GM10847 (cell line): ENCODE data around the gene SNX7.

Source experiments
- POLR2A ChIP-seq: IDR thresholded peaks from 2 replicates; pipeline ENCODE4 v1.6.1; 2011; ENCODE audit not compliant: insufficient read length; ENCODE audit errors: extremely low read depth

The SNX7 gene

DNA sequence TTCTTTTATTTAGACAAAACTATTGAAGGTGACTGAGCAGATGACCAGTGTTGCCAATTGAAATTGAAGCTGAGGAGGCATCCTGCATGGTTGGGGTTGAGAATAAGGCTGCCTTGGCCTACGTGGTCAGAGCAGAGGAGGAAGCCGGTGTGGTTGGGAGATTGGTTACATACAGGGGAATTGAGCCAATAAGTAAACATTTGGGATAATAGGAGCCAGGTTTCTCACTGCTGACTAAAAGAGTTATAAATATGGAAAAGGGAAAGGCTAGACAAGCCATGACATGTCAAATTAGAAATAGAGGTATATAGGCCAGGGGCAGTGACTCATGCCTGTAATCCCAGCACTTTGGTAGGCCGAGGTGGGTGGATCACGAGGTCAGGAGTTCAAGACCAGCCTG, 15.8 kb downstream of the SNX7 start:
- TF ChIP-seq POLR2A = no peak

DNA sequence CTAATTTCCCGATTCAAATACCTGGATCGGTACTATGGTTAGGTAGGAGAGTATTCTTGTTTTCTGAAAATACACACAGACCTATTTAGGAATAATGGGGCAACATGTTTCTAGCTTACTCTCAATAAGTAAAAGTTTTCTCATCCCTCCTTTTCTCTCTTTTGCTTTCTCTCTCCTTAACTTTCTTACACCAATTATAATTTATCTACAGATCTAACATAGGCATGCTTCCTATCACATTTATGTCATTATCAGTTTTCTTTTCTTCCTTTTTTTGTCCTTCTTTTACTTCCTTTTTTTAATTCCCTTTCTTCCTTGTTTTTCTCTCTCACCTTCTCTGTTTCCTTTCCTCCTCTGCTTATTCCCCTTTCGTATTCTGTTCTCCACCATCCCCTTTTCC, 20.3 kb downstream of the SNX7 start:
- no peak for TF ChIP-seq POLR2A

DNA sequence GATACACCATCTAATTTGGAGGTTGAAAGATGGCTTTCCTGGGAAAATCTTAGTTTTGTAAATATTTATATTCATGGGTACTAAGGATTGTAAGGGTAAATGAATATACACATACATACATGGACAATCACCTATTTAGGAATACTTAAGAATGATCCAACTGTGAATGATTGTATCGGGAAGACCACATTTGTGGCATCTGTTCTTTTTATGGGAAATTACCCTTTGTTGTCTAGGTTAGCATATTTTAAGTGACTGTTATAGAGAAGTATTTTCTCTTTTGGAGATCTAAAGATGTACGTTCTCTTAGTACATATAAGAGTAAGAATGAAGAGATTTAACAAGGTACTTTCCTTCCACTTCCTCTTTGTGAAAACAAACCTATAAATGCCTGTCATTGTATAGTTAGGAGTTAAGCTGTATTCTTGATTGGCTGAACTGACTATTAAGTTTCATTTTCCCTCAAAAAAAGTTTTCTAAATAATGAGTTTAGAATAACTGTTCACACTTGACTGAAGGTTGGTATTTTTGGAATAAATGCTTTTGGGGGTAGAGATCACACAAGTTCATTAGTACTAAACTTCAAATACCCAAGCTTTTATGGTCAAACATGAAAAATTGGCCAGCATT, 26.7 kb downstream of the SNX7 start:
- TF ChIP-seq POLR2A = no peak

DNA sequence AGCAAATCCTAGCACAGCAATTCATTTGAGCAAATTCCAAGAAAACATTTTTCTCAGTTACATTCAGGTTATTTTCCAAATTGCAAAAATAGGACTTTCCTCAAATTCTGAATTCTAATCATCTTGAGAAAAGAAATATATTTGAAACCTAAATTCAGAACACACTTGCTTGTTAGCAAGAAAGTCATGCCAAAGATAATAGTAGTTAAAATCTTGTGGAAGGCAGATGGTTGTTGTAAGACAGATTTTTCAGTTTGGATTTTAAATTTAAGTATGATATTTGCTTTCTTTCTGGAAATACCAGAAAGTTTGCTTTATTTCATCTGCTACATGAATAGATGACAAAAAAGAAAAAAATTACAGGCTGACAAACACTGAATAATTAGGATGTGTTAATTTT, 29.1 kb downstream of the SNX7 start:
- no peak for TF ChIP-seq POLR2A

DNA sequence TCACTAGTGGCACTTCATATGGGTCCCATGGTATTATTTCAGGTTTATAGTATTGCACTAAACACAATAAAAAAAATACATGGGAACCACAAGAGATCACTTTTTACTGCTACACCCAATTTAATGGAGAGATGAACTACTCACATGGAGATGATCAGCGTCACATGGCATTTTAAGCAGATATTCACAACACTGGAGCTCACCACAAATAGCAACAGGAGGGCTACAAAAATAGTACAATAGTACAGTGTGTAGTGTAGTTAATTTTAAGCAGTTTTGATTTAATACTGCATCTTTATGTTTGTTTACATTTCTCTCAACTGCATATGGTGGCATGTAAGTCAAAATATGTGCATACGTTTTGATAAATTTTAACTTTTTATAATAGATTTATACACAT, 31.0 kb downstream of the SNX7 start:
- TF ChIP-seq POLR2A = no peak

DNA sequence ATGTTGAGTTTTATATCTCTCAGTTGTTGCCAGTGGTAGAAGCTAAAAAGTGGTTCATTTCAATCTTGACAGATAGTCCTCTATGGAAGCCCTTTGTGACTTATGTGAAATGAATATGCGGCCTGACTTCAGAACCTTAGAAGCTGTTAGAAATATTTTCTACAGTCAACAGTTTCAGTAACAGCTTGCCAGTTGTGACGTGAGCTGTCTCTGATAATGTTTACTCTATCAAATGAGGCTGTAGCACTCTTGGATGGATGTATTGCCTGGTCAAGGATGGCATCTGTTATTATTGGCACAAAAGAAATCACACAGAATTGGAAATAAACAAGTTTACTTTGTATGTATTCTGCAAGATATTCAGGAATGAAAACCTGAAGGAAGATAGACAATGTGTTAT, 31.9 kb downstream of the SNX7 start:
- TF ChIP-seq POLR2A = no peak

DNA sequence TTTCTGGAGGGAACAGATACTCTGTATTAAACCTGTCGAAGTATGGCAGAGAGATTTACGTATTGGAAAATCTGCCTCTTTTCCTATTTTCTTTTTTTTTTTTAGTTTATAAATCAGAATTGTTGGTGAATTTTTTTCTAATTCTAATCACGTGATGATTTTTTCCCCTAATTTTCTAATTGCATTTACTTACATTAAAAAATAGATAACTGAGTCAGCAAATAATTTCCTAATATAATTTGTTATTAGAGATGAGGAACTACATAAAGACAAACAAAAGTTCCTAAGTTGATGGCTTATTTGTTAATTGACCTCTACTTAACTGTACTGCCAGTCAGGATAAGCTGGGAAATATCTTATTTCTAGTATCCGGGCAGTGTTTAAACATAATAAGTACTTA, 34.6 kb downstream of the SNX7 start:
- no peak for TF ChIP-seq POLR2A

DNA sequence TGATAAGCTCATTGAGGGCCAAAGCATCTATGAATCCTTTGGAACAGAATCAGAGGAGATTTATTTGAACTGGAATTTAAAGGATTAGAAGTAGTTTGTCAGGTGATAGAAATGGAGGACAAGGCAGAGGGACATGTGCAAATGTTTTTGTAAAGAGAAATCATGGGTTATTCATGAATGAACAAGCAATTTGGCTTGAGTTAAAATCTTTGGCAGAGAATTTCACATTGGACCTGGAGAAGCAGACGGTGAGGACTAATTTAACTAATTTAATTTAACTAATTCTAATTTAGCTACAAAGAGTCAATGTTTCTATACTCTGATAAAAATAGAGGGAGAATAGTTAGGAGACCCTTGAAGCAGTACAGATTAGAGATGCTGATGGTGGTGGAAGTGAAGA, 36.3 kb downstream of the SNX7 start:
- TF ChIP-seq POLR2A = no peak

DNA sequence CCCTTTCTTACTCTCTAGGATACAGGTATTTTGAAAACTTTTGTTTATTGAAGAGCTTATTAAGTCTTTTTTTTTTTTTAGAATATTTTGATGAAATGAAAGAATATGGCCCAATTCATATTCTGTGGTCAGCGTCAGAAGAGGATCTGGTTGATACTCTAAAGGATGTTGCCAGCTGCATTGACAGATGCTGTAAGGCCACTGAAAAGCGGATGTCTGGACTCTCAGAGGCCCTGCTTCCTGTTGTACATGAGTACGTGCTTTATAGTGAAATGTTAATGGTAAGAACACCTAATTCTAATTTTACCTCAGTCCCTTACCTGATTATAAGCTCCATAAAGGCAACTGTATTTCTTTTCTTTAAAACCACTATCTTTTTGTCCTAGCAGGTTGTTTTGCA, 37.1 kb downstream of the SNX7 start:
- no peak for TF ChIP-seq POLR2A

DNA sequence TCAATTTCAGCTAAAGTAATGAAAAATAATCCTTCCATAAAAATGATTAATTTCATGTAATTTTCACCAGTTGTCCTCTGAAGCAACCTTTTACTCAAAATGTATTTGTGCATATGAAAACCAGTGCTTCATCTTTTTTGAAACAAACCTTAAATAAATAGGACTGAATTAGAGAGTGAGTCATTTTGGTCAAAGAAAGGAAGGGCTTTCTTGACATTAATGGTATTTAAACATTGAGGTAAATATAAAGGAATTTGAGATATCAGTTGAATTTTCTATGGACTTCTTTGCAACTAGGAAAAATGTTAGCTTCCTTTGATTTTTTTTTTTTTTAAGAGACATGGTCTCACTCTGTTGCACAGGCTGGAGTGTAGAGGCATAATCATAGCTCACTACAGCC, 38.7 kb downstream of the SNX7 start:
- no peak for TF ChIP-seq POLR2A

DNA sequence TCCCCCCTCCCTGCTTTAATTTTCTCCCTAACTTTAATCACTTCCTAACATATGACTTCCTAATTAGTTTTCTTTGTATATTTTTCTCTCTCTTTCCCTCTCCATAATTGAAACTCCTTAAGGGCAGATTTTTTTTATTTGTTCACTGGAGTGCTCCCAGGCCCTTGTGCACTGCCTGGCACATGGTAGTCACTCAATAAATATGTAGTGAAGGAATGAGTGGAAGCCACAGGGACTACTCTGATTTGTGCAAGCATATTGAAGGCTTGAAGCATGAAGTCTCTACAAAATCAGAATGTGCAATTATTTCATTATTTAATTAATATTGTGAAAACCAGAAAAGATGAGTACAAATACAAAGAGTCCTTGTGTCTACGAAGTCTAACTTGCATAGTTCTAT, 41.5 kb downstream of the SNX7 start:
- TF ChIP-seq POLR2A = no peak

DNA sequence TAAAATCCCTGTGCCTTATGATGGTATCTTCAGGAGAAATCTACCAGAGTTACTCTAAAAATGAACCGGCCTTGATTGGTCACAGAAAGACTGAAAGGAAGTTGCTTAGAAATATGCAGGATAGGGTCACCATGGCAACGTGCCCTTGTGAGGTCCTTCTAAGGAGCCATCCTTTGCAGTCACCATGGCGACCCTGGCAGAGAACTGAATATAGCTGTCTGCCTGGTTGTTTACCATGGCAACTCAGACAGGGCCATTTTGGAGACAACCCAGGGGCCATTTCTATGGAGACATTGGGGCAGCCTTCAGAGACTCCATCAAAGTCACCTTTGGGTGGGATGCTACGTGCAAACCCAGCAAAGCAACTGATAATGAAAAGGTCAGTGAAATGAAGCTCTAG, 43.0 kb downstream of the SNX7 start:
- TF ChIP-seq POLR2A = no peak

DNA sequence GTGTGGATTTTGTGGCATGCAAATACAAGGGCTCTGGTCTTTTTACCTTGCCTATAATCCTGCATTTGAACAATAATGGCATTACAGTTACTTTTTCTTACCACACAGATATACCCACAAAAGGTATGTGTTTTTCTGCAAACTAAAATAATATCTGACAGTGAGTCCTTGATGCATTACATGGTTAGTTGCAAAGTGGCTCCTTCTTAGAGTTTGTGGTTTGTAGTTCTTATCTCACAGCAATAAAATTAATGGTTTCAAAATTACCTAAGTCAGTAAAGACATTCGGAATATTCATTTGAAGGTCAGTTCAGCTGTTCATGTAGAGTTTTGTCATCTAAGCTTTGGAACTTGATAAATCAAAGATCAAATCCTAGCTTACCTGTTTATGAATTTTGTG, 43.5 kb downstream of the SNX7 start:
- no peak for TF ChIP-seq POLR2A

DNA sequence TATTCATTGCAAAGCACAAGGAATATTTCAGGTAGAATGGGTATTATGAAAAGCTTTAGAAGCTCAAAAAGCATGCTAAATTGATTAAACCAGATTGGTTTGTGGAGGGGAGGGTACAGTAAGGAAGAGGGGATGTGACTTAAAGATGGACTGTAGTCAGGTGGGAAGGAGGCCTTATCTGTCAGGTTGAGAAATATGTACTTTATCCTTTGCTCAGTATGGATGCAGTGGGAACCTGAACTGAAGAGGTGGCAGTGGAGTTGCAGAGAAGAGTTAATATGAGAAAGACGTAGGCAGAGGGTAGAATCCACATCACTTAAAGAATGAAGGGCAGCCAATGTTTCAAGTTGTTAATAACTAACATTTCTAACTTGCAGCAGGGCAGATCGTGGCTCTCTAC, 44.1 kb downstream of the SNX7 start:
- TF ChIP-seq POLR2A = no peak

DNA sequence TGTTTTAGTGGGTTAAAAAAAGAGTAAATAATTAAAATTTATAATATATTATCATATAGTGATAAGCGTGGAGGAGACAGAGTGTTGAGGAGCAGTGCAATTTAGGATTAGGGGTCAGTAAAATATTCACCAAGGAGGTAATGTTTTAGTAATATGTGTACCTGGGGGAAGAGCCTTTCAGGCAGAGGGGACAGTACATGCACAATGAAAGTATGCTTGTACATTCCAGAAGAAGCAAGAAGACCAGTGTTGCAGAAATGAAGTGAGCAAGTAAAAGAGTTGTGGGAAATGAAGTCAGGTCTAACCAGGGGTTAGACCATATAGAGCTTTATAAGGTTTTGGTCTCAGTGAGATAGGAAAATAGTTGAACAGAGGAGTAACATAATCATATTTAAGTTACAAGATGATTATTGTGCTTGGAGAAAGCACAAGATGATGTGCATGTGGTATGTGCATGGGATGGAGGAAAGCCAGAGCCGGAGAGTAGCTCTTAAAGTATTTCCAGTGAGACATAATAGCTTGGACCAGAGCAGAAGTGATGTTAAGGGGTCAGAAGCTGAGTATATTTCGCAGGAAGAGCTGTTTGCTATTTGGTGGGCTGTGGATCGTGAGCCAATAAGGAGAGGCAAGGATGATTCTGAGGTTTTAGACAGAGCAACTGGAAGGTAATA, 44.8 kb downstream of the SNX7 start:
- no peak for TF ChIP-seq POLR2A

DNA sequence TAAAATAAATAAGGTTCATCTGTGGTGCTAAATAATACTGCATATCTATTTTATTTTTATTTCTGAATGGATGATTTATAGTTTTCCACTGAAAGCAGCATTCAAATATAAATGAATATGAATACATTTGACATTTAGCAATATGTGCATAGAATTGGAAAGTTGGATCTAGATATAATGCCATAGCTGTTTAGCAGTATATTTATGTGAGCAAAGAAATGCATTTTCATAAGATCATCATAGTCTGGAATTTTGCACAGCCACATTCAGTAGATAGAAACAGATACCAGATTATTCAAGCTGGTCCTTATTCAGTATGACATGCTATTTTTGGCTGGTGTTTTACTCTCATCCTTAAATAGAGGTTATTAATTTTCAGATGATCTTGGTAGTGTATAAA, 46.0 kb downstream of the SNX7 start:
- no peak for TF ChIP-seq POLR2A

DNA sequence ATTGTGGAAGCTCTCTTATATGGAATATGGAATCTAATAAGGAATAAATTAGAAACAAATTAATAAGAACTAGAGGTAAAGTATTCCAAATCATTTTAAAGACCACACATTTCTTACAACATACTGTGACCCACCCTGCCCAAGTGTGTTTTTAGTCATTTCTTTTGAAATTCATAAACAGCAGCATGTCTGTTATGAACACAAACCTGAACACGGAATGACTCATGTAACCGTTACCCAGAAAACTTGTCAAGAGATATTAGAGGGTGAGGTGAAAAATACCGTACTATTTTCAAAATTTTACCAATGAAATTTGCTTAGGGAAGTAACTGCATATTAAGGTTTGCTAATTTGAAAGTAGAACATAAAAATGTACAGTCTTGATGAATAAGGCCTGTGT, 48.4 kb downstream of the SNX7 start:
- no peak for TF ChIP-seq POLR2A
